Measurements from ENCODE around the gene MAD1L1. TPM values are rescaled to one million over a fixed set of nuclear protein-coding genes. Genes with fewer than 3 reads are reported as not detected.

Gene MAD1L1
- total and polyA plus RNA-seq, 2 of the 4 experiments (the other 2 are of a cell fraction), result 29.0 to 40.9 TPM

DNA sequence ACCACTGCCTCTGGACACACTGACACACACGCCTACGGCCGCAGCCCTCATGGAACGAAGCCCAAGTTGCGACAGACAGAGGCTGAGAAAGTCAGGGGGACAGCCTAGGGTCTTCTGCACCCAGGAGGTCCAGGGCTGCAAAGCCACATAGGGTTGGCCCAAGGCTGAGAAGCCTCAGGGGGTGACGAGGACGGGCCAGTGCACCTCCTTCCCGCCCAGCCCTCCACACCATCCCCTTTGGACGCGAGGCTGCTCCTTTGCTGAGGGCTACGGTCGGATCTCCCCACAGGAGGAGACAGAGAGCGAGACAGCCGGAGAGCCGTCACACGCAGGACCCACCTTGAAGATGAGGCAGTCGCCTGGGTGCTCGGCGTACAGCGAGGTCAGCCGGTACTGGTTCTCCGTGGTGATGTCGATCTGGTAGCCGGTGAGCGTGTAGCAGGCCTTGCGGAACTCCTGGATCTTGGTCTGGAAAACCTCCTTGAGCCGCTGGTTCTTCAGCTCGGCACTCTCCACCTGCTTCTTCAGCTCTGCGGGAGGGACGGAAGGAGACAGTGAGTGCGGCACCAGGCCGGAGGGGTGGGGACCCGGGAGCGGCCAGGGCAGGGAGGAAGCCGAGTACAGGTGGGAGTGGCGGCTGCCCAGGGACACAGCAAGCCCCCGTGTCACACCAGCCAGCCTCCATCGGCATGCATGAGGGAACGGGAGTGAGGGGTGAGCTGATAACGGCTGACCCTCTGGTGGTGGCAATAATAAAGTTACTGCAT is 334.7 kb downstream of the MAD1L1 start:
- H3K36me3 ChIP-seq (ENCODE audit: control insufficient read depth, insufficient read depth, low read length), result peaks cover 7% of the 10 kb centered on the region; the same call in 1 of the 2 replicates
- no peaks in the 10 kb centered on the region for H3K27me3 ChIP-seq (ENCODE audit: control insufficient read depth, insufficient read depth, low read length)
- 93% methylated on average over 17 of the region's 40 CpGs; no CpG with 5 or more reads in 1 of the 2 experiments for WGBS, 2 experiments (ENCODE audit: extremely low coverage in 2 of 2, insufficient read length in 1 of 2)
- H4K5ac ChIP-seq (ENCODE audit: low read depth, low read length), result no peak overlapping the region
- peaks cover 4% of the 10 kb centered on the region; the same call in 1 of the 2 replicates for H4K20me1 ChIP-seq (ENCODE audit: insufficient read depth, low read length)
- H3K4me2 ChIP-seq (ENCODE audit: low read depth, low read length), result no peak overlapping the region
- H2AK9ac ChIP-seq (replicated peaks; ENCODE audit: low read depth, low read length, poor library complexity), result no peak overlapping the region
- in situ Hi-C loops (cut with MboI; ENCODE audit: low sequenced_read_pairs) (no loop called here), dilution Hi-C loops (cut with HindIII; ENCODE audit: low sequenced_read_pairs, unreplicated experiment) (no loop called here), intact Hi-C loops (cut with micrococcal nuclease) (no loop called here)
- POLR2A ChIA-PET (ENCODE audit: unreplicated experiment), result no interaction called here
- peaks cover 9% of the 10 kb centered on the region for H3K9me1 ChIP-seq (ENCODE audit: insufficient read depth, low read length)
- H3K9ac ChIP-seq (ENCODE audit: low read depth, low read length), result no peak overlapping the region
- peak overlapping the region; percentile 8 for H2AFZ ChIP-seq (replicated peaks; ENCODE audit: low read length, poor library complexity)
- H3K4ac ChIP-seq (ENCODE audit: low read depth, low read length), result 0 out of 2 replicates have a peak overlapping the region, but pooled peaks have one; percentile 1
- H3K4me1 ChIP-seq (ENCODE audit: control insufficient read depth, insufficient read depth, low read length), result peaks cover 10% of the 10 kb centered on the region
- H3K56ac ChIP-seq (ENCODE audit: extremely low read depth, insufficient read depth, low read length), result no peak overlapping the region
- H2BK5ac ChIP-seq (ENCODE audit: low read depth, low read length, poor library complexity, severe bottlenecking), result no peak overlapping the region
- no peak overlapping the region for H3K23ac ChIP-seq (ENCODE audit: low read depth, low read length)
- H2BK120ac ChIP-seq (ENCODE audit: low read depth, low read length), result 0 out of 2 replicates have a peak overlapping the region, but pooled peaks have one; percentile 7
- ATAC-seq (ENCODE audit: low read depth) (no peak), DNase-seq (no peak)
- CTCF ChIA-PET, result no interaction called here
- no peak overlapping the region for H4K8ac ChIP-seq (ENCODE audit: low read depth in 2 of 2, low read length in 2 of 2)
- no peak overlapping the region for H2BK15ac ChIP-seq (ENCODE audit: low read depth, low read length)
- H3K18ac ChIP-seq (ENCODE audit: low read depth, low read length), result no peak overlapping the region
- H3K79me1 ChIP-seq (ENCODE audit: low read depth in 1 of 2, low read length in 2 of 2), result no peaks in the 10 kb centered on the region; a peak in 1 of 4 replicates
- no peak overlapping the region for H3K4me3 ChIP-seq (ENCODE audit: insufficient read depth, low read depth, low read length)
- BruUV-seq (replicated peaks), result no TSS peak
- no peaks in the 10 kb centered on the region for H3K9me3 ChIP-seq (ENCODE audit: control insufficient read depth, insufficient read depth, low read length)
- peak overlapping the region; percentile 39; the same call in 1 of the 2 replicates for H2AK5ac ChIP-seq (ENCODE audit: low read depth, low read length)
- no peak overlapping the region for H3K27ac ChIP-seq (ENCODE audit: insufficient read depth, low read length)
- H4K91ac ChIP-seq (ENCODE audit: insufficient read depth, low read depth, low read length), result no peak overlapping the region
- no peak overlapping the region for H2BK20ac ChIP-seq (ENCODE audit: low read depth, low read length)
- no peak overlapping the region for H3K14ac ChIP-seq (replicated peaks; ENCODE audit: low read depth, low read length)
- TF ChIP-seq, protein P1, sequence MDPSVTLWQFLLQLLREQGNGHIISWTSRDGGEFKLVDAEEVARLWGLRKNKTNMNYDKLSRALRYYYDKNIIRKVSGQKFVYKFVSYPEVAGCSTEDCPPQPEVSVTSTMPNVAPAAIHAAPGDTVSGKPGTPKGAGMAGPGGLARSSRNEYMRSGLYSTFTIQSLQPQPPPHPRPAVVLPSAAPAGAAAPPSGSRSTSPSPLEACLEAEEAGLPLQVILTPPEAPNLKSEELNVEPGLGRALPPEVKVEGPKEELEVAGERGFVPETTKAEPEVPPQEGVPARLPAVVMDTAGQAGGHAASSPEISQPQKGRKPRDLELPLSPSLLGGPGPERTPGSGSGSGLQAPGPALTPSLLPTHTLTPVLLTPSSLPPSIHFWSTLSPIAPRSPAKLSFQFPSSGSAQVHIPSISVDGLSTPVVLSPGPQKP (IDR thresholded peaks at IDR 0.05; ENCODE audit: borderline replicate concordance, low read depth, low read length), result no peak
